GM21390 (cell line): ENCODE data around the gene CBLL1.

Experiments used
- ATAC-seq: cut with Tn5 transposase; IDR thresholded peaks from one replicate; pipeline ENCODE4 v1.9.1; 2021; ENCODE audit not compliant: unreplicated experiment

The CBLL1 gene

GRCh38 chr7:107809179-107809578, 65.2 kb downstream of the CBLL1 start:
- no peak for ATAC-seq

GRCh38 chr7:107810626-107811025, 66.7 kb downstream of the CBLL1 start:
- ATAC-seq: no peak
